SHP77 (cell line): ENCODE results near the gene WNK2.
"Not testable (repeated sequence)": the region's sequence is repeated elsewhere in the genome, so short reads cannot be mapped to it uniquely, and the experiment has no call there.

ENCODE experiments used
- DNase-seq, 2 experiments: peaks; one replicate each; lab custom pipeline; 2025; lab: John Stamatoyannopoulos, UW

WNK2 gene

GRCh38 chr9:93336720-93337119, 152.8 kb downstream of the WNK2 start:
- no peak for DNase-seq

- DNase-seq: not testable (repeated sequence)
Measured at GRCh38 chr9:93338196-93338595, 154.3 kb downstream of the WNK2 start.

GRCh38 chr9:93340091-93340490, 156.2 kb downstream of the WNK2 start:
- no peak for DNase-seq

- DNase-seq: not testable (repeated sequence)
Measured at GRCh38 chr9:93341820-93342219, 157.9 kb downstream of the WNK2 start.

GRCh38 chr9:93342428-93342827, 158.5 kb downstream of the WNK2 start:
- not testable (repeated sequence) for DNase-seq

- DNase-seq: no peak
Measured at GRCh38 chr9:93343663-93344062, 159.7 kb downstream of the WNK2 start.

GRCh38 chr9:93345643-93346230, 161.8 kb downstream of the WNK2 start:
- DNase-seq: no peak

GRCh38 chr9:93346231-93347112, 162.5 kb downstream of the WNK2 start:
- no peak for DNase-seq

- DNase-seq: not testable (repeated sequence)
Measured at GRCh38 chr9:93347371-93347975, 163.5 kb downstream of the WNK2 start.

GRCh38 chr9:93353413-93354310, 169.7 kb downstream of the WNK2 start:
- DNase-seq: not testable (repeated sequence)

GRCh38 chr9:93354451-93354850, 170.5 kb downstream of the WNK2 start:
- no peak for DNase-seq

GRCh38 chr9:93355827-93356226, 171.9 kb downstream of the WNK2 start:
- DNase-seq: no peak

- DNase-seq: no peak
Measured at GRCh38 chr9:93357649-93358048, 173.7 kb downstream of the WNK2 start.

- not testable (repeated sequence) for DNase-seq
Measured at GRCh38 chr9:93359907-93360306, 176.0 kb downstream of the WNK2 start.

GRCh38 chr9:93361995-93362394, 178.1 kb downstream of the WNK2 start:
- DNase-seq: no peak

GRCh38 chr9:93364734-93365426, 180.9 kb downstream of the WNK2 start:
- no peak for DNase-seq

- DNase-seq: no peak
Measured at GRCh38 chr9:93365427-93366118, 181.6 kb downstream of the WNK2 start.

- DNase-seq: no peak
Measured at GRCh38 chr9:93366119-93366447, 182.1 kb downstream of the WNK2 start.

- DNase-seq: not testable (repeated sequence)
Measured at GRCh38 chr9:93366486-93366885, 182.5 kb downstream of the WNK2 start.

- no peak for DNase-seq
Measured at GRCh38 chr9:93368437-93368836, 184.5 kb downstream of the WNK2 start.

- DNase-seq: no peak
Measured at GRCh38 chr9:93369686-93370085, 185.7 kb downstream of the WNK2 start.
